ENCODE measurements around the gene NUSAP1.
"Not testable (repeated sequence)": the region's sequence is repeated elsewhere in the genome, so short reads cannot be mapped to it uniquely, and the experiment has no call there.

The NUSAP1 gene, protein sequence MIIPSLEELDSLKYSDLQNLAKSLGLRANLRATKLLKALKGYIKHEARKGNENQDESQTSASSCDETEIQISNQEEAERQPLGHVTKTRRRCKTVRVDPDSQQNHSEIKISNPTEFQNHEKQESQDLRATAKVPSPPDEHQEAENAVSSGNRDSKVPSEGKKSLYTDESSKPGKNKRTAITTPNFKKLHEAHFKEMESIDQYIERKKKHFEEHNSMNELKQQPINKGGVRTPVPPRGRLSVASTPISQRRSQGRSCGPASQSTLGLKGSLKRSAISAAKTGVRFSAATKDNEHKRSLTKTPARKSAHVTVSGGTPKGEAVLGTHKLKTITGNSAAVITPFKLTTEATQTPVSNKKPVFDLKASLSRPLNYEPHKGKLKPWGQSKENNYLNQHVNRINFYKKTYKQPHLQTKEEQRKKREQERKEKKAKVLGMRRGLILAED

DNA sequence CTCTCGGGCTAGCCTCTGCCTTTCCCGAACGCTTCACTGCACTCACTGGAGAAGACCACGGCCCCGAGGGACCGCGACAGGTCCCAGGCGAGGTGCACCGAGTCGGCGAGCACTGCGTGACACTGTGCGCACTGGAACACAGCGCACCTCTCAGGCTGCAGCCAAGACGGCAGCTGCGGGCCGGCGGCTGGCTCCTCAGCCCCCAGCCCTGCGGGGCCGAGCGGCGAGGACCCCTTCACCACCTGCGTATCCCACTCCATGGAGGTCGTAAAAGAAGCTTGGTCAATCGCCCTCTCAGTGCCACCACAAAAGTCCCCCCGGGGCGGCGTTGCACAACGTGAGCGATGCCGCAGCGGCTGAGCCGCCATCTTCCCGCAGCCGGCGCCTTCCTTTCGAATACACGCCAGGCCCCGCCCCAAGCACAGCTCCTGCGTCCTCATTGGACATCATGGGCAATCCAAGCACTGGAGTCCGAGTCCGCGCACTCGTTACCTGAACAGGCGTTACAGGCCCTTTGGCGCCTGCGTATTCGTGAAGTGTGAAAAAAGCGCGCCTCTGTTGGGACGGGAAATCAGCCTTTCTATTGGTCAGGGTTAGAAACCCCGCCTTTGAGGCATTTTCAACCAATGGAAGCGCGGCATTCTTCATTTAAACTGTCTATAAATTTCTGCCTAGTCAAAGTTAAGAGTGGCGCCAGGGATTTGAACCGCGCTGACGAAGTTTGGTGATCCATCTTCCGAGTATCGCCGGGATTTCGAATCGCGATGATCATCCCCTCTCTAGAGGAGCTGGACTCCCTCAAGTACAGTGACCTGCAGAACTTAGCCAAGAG, at the start of gene NUSAP1, which contains the start of gene OIP5:
Gene NUSAP1, plus strand, starts transcription at position 688 of the 832 bp plus-strand sequence. Its CDS starts 77 bp downstream, at position 765.
Gene OIP5, minus strand, starts transcription at position 398 of the 832 bp plus-strand sequence. Its CDS starts 30 bp downstream, at position 368.
- DNase-seq = peak; percentile 93 to 96

DNA sequence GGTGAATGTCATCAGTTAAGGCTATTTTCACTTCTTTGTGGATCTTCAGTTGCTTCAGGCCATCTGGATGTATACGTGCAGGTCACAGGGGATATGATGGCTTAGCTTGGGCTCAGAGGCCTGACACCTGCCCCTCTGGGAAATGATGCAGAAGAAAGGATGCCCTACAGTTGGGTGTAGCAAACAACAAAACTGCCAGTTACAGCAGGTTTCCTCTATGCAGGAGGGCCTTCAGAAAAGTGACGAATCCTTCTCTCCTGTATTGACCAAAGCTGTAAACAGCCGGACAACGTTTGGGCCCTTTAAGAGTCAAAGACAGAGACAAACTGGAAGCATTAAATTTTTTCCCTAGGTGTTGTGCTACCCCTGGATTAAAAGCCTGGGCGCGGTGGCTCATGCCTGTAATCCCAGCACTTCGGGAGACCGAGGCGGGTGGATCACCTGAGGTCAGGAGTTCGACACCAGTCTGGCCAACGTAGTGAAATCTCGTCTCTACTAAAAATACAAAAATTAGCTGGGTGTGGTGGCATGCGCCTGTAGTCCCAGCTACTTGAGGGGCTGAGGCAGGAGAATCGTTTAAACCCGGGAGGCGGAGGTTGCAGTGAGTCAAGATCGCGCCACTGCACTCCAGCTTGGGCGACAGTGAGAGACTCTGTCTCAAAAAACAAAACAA, 49.6 kb upstream of the NUSAP1 start:
- DNase-seq = not testable (repeated sequence)

DNA sequence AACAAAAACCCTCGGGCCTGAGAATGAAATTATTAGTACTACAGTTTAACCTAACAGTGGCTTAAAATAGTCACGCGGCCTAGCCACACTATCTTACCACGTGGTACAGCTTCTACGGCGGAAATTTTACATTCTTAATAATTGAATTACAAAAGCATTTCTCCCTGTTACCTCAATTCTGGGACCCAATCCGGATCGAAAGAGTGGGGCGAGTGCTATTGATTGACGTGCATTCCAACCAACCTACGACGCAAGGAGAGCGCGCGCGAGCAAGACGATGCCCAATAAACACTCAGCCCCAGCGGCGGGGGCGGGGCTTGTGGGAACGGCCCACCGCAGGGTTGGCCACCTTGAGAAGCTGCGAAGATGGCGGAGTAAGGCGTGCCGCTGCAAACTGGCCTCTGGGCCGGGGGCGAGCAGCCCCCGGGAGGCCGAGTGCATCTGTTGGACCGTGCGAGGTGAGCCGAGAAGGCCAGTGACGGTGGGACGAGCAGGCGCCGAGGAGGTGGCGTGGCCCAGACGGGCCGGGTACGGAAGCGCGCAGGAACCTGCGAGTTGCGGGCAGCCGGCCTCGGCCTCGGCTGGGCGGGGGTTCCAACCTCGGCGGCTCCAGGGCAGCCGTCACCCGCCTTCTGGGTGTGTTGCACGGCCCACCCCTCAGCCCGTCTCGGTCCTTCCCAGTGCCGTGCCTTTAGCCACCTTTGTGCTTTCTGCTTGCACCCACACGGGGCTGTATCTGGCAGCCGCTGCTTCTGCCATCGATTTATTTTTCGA, 48.8 kb upstream of the NUSAP1 start:
- peak; percentile 96 for DNase-seq

DNA sequence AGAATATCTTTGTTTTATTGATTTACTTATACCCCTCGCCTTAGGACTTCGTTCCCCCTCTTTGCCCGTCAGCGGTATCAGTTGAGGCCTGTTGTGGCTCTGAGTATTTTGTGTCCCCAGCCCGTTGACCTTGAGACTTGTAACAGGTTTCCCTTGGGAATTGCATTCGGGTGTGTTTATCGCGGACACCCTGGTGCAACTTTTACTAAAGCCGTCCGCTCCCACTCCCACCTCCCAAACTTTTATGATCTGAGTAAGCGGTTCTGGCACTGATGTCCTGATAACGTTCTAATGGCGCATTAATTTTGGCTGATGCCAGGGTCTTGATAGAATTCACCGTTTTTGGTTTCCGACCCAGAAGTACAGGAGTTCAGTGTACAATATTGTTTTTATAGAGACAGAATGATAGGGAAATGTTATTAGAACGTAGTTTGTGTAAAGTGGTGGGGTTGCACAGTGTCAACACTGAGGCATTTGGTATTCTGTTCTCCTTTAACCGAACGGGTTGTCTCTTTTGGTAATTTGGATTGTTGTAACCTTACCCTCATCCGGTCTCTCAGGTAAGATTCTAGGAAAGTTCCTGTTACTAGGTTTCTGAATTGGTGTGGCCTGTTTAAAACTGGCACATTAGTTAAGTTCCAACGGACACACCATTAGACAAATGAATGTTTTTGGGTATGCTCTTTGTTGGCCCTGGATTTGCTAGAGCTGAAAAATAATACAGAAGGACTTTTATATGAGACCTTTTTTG, 48.1 kb upstream of the NUSAP1 start:
- DNase-seq = no peak

DNA sequence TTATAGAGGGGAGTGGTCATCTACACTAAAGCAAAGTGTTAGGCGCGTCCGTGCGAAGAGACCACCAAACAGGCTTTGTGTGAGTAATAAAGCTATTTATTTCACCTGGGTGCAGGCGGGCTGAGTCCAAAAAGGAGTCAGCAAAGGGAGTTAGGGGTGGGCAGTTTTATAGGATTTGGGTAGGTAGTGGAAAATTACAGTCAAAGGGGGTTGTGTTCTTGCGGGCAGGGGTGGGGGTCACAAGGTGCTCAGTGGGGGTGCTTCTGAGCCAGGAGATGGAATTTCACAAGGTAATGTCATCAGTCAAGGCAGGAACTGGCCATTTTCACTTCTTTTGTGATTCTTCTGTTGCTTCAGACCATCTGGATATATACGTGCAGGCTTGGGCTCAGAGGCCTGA, 47.4 kb upstream of the NUSAP1 start:
- no peak for DNase-seq

DNA sequence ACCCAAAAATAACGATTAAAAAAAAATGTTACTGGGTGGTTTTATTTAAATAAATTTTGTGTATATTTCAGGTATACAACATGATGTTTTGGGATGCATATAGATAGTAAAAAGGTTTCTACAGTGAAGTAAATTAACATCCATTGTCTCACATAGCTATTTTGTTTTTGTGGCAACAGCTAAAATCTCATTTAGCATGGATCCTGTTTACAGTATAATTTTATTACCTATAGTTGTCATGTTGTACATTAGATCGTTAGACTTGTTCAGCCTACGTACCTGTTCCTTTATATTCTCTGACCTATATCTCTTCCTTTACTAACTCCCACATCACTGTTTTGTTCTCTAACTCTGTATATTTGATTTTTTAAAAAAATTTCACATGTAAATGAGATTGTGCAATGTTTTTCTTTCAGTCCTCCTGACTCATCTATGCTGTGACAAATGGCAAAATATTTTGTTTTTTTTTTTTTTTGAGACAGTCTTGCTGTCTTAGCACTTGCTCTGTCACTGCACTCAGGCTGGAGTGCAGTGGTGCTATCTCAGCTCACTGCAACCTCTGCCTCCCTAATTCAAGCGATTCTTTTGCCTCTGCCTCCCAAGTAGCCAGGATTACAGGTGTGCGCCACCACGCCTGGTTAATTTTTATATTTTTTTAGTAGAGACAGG, 45.9 kb upstream of the NUSAP1 start:
- DNase-seq = no peak

DNA sequence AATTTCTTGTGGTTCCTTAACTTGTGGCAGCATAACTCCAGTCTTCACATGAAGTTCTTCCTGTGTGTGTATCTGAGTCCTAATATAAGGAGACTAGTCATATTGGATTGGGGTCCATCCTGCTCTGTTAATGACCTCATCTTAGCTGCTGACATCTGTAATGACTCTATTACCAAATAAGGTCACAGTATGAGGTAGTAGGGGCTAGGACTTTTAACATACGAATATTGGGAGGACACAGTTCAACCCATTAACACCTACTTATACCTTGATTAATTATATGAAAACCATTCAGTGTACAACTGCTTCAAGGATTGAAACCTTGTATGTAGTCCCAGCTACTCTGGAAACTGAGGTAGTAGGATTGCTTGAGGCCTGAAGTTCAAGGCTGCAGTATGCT, 44.2 kb upstream of the NUSAP1 start:
- DNase-seq = no peak

DNA sequence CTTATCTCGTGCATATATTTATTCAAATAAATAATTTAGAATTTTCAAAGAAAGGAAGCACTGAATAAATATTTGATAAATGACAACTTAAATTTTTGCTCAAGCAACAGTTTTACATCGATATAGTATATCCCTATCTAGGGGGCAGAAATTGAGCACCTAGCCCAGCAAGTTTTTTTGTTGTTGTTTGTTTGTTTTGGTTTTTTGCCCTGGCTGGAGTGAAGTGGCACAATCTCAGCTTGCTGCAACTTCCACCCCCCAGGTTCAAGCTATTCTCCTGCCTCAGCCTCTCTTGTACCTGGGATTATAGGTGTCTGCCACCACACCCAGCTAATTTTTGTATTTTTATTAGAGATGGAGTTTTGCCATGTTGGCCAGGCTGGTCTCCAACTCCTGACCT, 42.7 kb upstream of the NUSAP1 start:
- no peak for DNase-seq

DNA sequence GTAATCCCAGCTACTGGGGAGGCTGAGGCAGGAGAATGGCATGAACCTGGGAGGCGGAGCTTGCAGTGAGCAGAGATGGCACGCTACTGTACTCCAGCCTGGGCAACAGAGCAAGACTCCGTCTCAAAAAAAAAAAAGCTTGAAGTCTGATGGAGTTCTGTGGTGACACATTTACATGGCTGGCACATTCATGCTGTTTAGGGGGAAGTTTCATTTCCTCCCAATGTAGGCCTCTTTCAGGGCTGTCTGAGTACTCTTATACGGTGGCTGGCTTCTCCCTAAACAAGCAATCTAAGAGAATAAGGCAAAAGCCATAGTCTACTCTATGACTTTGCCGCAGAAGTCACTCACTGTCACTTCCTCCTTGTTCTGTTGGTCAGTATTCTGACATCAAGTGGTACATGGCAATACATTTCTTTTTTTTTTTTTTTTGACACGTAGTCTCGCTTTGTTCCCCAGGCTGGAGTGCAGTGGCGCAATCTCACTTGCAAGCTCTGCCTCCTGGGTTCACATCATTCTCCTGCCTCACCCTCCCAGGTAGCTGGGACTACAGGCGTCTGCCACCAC, 41.5 kb upstream of the NUSAP1 start:
- DNase-seq = no peak

DNA sequence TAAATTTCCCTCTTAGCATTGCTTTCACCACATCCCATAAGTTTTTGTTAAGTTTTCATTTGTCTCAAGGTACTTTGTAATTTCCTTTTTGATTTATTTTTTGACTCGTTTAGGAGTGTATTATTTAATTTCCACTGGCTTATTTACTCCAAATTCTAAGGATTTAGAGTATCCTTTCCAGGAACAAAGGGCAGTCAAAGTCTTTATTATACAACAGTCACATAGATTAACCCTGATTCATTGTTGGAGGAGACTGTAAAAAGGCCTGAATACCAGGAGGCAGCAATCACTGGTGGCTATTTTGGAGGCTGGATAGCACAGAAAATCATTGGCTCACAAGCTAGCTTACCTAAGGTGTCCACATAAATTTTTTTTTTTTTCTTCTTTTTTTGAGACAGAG, 40.2 kb upstream of the NUSAP1 start:
- DNase-seq = no peak

DNA sequence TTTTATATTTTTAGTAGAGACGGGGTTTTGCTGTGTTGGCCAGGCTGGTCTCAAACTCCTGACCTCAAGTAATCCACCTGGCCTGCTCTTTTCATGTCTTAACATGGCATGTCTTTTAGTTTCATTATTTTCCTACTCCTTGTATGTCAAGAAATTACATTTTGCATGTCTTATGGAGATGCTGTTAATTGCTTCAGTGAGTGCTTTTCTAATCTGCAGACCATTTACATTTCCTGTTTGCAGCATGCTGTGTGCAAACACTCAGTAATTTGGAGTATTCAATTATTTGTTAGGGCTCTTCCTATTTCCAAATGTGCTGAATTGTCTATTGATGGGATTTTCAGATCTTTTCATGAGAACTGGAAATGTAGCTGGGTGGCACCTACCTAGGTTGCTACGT, 31.5 kb upstream of the NUSAP1 start:
- DNase-seq = not testable (repeated sequence)

DNA sequence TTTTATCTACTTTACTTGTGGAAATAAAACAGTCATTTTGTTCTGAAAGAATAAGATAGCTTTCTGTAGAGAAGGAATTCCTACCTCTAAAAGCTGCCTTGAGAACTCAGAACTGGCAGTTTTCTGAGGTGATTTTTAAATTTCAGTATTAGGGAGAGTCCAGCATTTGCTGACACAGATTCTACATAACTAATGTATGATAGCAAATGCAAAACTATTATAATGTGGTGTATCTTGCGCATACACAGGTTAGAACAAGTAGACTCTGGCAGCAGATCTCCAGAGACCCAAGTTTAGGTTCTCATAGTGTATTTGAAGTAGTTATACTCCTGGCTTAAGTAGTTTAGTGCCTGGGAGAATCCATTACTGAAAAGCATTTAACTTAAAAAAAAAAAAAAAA, 31.1 kb upstream of the NUSAP1 start:
- no peak for DNase-seq

DNA sequence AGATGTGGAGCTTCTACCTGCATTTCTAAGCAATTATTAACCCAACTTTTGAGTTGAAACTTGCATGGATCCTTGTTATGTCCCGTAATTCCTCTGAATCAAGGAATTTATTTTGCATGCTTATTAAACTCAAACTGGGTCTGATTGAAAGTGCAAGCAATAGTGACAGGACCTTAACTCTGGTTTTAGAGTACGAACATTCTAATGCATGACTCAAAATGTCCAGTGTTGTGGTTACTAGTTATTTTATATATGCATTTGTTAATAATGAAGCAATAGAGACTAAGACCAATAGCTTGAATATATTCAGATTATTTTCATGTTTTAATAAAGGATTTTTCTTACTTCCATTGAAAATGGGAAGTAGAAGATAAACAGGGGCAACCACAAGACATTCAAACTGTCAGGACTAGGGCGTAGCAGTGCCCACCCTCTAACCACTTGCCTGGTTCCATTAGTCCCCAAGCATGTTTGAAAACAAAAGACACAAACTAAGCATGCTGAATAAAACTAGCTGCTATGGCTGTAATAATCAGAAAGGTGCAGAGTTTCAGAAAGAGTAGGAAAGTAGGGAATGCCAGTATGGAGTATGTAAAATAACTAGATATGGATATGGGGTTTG, 28.4 kb upstream of the NUSAP1 start:
- no peak for DNase-seq

DNA sequence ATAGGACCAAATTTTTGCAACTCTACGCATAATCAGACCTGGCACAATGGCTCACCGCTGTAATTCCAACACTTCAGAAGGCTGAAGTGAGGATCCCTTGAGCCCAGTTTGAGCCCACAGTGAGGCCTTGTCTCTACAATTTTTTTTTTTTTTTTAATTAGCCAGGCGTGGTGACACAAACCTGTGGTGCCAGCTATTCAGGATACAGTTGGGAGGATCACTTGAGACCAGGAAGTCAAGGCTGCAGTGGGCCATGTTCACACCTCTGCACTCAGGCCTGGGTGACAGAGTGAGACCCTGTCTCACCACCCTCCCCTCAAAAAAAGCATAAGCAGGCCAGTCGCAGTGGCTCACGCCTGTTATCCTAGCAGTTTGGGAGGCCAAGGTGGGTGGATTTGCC, 25.0 kb upstream of the NUSAP1 start:
- DNase-seq = no peak

DNA sequence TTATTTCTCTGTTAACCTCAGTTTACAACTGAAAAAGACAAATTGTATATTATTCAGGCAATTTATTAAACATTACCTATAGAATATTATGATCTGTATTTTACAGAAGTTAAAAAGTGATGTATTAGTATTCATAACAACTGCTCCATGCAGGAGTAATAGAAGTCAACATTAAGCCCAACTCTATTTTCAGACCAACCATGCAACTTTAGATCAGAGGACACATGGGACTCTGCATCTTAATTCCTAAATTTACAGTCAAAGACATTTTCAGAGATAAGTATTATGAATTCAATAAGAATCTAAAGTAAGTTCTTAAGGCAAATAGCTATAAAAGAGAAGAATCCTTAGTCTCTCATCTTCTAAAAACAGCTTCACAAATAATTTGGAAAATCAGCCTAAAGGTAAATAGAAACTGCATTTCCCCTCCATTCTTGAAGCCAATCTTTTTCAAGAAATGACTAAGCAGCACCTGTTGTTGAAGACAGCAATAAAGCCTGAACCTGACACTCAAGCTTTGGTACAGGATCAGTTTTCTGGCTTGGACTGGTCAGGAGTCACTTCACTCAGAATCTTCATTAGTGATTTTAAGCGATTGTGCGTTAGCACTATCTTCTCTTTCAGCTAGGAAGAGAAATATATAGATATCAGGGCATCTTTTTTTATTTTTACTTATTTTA, 23.3 kb upstream of the NUSAP1 start:
- no peak for DNase-seq

DNA sequence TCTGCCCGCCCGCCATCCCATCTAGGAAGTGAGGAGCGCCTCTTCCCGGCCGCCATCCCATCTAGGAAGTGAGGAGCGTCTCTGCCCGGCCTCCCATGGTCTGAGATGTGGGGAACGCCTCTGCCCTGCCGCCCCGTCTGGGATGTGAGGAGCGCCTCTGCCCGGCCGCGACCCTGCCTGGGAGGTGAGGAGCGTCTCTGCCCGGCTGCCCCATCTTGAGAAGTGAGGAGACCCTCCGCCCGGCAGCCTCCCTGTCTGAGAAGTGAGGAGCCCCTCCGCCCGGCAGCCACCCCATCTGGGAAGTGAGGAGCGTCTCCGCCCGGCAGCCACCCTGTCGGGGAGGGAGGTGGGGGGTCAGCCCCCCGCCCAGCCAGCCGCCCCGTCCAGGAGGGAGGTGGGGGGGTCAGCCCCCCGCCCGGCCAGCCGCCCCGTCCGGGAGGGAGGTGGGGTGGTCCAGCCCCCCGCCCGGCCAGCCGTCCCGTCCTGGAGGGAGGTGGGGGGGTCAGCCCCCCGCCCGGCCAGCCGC, 11.8 kb upstream of the NUSAP1 start:
- DNase-seq = not testable (repeated sequence)

DNA sequence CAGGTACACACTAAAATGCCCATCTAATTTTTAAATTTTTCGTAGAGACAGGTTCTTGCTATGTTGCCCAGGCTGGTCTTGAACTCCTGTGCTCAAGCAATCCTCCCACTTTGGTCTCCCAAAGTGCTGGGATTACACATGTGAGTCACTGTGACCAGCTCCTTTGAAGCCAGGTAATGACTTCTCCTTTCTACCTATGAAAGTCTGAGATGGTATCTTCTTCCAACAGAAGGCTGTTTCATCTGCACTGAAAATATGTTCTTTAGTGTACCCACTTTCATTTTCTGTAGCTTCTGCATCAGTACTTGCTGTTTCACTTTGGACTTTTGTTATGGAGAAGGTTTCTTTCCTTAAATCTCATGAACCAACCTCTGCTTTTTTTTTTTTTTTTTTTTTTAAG, 9.1 kb upstream of the NUSAP1 start:
- no peak for DNase-seq

DNA sequence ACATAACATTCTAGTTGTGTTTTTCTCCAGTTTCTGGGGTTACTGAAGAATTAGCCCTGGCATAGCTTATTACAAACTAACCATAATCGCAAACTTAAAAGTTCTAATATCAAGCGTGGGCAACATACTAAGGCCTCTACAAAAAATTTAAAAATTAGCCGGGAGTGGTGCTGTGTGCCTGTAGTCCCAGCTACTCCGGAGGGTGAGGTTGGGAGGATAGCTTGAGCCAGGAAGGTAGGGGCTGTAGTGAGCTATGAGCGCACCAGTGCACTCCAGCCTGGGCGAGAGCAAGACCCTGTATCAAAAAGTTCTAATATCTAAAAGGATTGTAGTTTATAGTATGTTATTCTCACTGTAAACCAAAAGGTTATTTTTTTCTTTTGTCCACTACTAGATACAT, 1.4 kb upstream of the NUSAP1 start:
- DNase-seq = no peak

DNA sequence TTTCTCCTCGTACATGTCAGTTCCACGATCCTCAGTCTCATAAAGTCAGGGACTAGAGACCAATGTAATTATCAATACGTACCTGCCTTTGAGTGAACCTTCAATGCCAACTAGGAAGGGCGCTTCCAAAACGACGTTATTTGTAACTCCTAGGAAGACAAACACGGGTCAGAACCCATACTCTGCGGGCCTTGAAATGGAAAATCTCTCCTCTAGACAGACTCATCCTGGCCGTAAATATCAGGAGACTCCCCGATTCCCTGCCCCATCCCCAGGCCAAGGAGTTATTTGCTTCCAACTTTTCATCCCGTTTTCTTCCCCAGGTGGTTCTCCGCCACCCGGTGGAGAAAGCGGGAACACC, 868 bp upstream of the NUSAP1 start:
- no peak for DNase-seq
